Measurements from ENCODE around the gene OR14I1. TPM values are rescaled to one million over a fixed set of nuclear protein-coding genes. Genes with fewer than 3 reads are reported as not detected.
"Not testable (repeated sequence)": the region's sequence is repeated elsewhere in the genome, so short reads cannot be mapped to it uniquely, and the experiment has no call there.

OR14I1 gene
- total RNA-seq, 5 donors from 2014 or later (not counting 1 experiment from before 2014, with no cell fraction given) = not detected

- H3K4me3 Mint-ChIP-seq; H3K27me3 Mint-ChIP-seq; H3K27me3 ChIP-seq (replicated peaks in 1 of 2; ENCODE audit: control insufficient read depth in 2 of 2, extremely low read depth in 1 of 2, insufficient read depth in 2 of 2, low read length in 1 of 2); H3K36me3 Mint-ChIP-seq; H3K4me3 ChIP-seq (ENCODE audit: control insufficient read depth in 1 of 2, extremely low read depth in 1 of 2, low read length in 1 of 2); H3K9me3 Mint-ChIP-seq; H3K4me1 Mint-ChIP-seq; CTCF ChIA-PET; POLR2A ChIA-PET; H3K27ac Mint-ChIP-seq; H3K4me1 ChIP-seq (ENCODE audit: control insufficient read depth in 1 of 2, extremely low read depth in 1 of 2, insufficient read depth in 2 of 2, low read length in 2 of 2); DNase-seq; H3K36me3 ChIP-seq (ENCODE audit: control insufficient read depth in 2 of 2, extremely low read depth in 1 of 2, insufficient read depth in 1 of 2, low read length in 1 of 2); H3K9me3 ChIP-seq; H3K27ac ChIP-seq (ENCODE audit: low read length): not testable (repeated sequence)
- WGBS (ENCODE audit: insufficient coverage) = 70% methylated on average over 4 of the region's 5 CpGs
- peak in 1 of 4 experiments; percentile 41 for ATAC-seq (replicated peaks in 1 of 4)
Measured at GRCh38 chr1:248663453-248664328, 38.9 kb downstream of the OR14I1 start.

GRCh38 chr1:248656797-248657196 lies 45.8 kb downstream of the OR14I1 start:
- CTCF ChIA-PET; H3K4me1 Mint-ChIP-seq; DNase-seq; H3K27me3 ChIP-seq (replicated peaks in 1 of 2; ENCODE audit: control insufficient read depth in 2 of 2, extremely low read depth in 1 of 2, insufficient read depth in 2 of 2, low read length in 1 of 2); H3K9me3 ChIP-seq; H3K36me3 Mint-ChIP-seq; POLR2A ChIA-PET; H3K36me3 ChIP-seq (ENCODE audit: control insufficient read depth in 2 of 2, extremely low read depth in 1 of 2, insufficient read depth in 1 of 2, low read length in 1 of 2); H3K4me3 Mint-ChIP-seq; H3K4me1 ChIP-seq (ENCODE audit: control insufficient read depth in 1 of 2, extremely low read depth in 1 of 2, insufficient read depth in 2 of 2, low read length in 2 of 2); H3K4me3 ChIP-seq (ENCODE audit: control insufficient read depth in 1 of 2, extremely low read depth in 1 of 2, low read length in 1 of 2); H3K27ac ChIP-seq (ENCODE audit: low read length); H3K27ac Mint-ChIP-seq; ATAC-seq (replicated peaks in 1 of 4); H3K9me3 Mint-ChIP-seq; H3K27me3 Mint-ChIP-seq: not testable (repeated sequence)
- WGBS (ENCODE audit: insufficient coverage) = no CpG with 5 or more reads among the region's 6 CpGs

- H3K36me3 Mint-ChIP-seq; H3K27me3 ChIP-seq (replicated peaks in 1 of 2; ENCODE audit: control insufficient read depth in 2 of 2, extremely low read depth in 1 of 2, insufficient read depth in 2 of 2, low read length in 1 of 2); H3K27me3 Mint-ChIP-seq; H3K4me1 Mint-ChIP-seq; DNase-seq; H3K9me3 ChIP-seq; CTCF ChIA-PET; POLR2A ChIA-PET; H3K36me3 ChIP-seq (ENCODE audit: control insufficient read depth in 2 of 2, extremely low read depth in 1 of 2, insufficient read depth in 1 of 2, low read length in 1 of 2); H3K27ac Mint-ChIP-seq; H3K27ac ChIP-seq (ENCODE audit: low read length); H3K9me3 Mint-ChIP-seq; H3K4me3 ChIP-seq (ENCODE audit: control insufficient read depth in 1 of 2, extremely low read depth in 1 of 2, low read length in 1 of 2); H3K4me3 Mint-ChIP-seq; ATAC-seq (replicated peaks in 1 of 4); H3K4me1 ChIP-seq (ENCODE audit: control insufficient read depth in 1 of 2, extremely low read depth in 1 of 2, insufficient read depth in 2 of 2, low read length in 2 of 2): not testable (repeated sequence)
- WGBS (ENCODE audit: insufficient coverage) = no CpG with 5 or more reads among the region's 3 CpGs
Measured at GRCh38 chr1:248655354-248655753, 47.2 kb downstream of the OR14I1 start, which contains the start of gene OR2T27. Gene OR2T27 (minus strand): TSS chr1:248655528. CDS start chr1:248650884, 4,644 bp downstream.

Other genes starting within 250 kb of the OR14I1 start
- gene OR2T3, start 229.4 kb downstream of the OR14I1 start, total RNA-seq = not detected
- gene OR2T5, start 214.2 kb downstream of the OR14I1 start, total RNA-seq = not detected
- gene OR2G6, start 194.7 kb downstream of the OR14I1 start, total RNA-seq = not detected
- not detected for gene OR2T29, start 140.0 kb downstream of the OR14I1 start, total RNA-seq
- not detected for gene OR2T34, start 128.0 kb downstream of the OR14I1 start, total RNA-seq
- not detected for gene OR2T10, start 105.1 kb downstream of the OR14I1 start, total RNA-seq
- not detected for gene OR2T11, start 67.7 kb downstream of the OR14I1 start, total RNA-seq
- not detected for gene OR2T35, start 57.5 kb downstream of the OR14I1 start, total RNA-seq
- not detected for gene OR2T27, start 47.2 kb downstream of the OR14I1 start, total RNA-seq
- not detected for gene LYPD8, start 53.0 kb upstream of the OR14I1 start, total RNA-seq
- gene SH3BP5L, start 123.1 kb upstream of the OR14I1 start, total RNA-seq = 10 to 100 TPM; 16.8 to 41.4 (median 36.3) TPM
- gene ZNF672, start 135.5 kb upstream of the OR14I1 start, total RNA-seq = 10 to 100 TPM; 27.7 to 46.7 (median 42.1) TPM
- gene ZNF692, start 156.3 kb upstream of the OR14I1 start, total RNA-seq = 10 to 100 TPM; 53.9 to 88.1 (median 78.7) TPM
- gene PGBD2, start 203.5 kb upstream of the OR14I1 start, total RNA-seq = 10 to 100 TPM in 3 of 5 donors, 1 to 10 TPM in 2; 5.0 to 15.8 (median 11.4) TPM

Data from T-cell (primary cell).